HepG2 (cell line): ENCODE measurements around the gene HACE1. TPM values are rescaled to one million over a fixed set of nuclear protein-coding genes. Genes with fewer than 3 reads are reported as not detected.

Experiments
- ATAC-seq: fragments of 200-7000 bp; cut with Tn5 transposase; 3 replicates; pipeline ENCODE4 v1.9.1; 2020; ENCODE audit warnings: mild to moderate bottlenecking, moderate library complexity
- BruUV-seq: library from RNA; stranded (reverse); fragments of 400-500 nt; replicated peaks from 2 replicates; lab custom pipeline; 2021; lab: Mats Ljungman, UMichigan
- CTCF ChIA-PET: fragments of 300-600 bp; formaldehyde crosslinking; extraction: SDS; loops from one replicate; lab custom pipeline; 2021; ENCODE audit warnings: low total read pairs, inconsistent platforms, low intra/inter-chr PET ratio; lab: Yijun Ruan, JAX
- POLR2A ChIA-PET: fragments of 350-600 bp; sonication (Branson Sonifier 250); formaldehyde crosslinking; loops from one replicate; lab custom pipeline; 2020; ENCODE audit warnings: antibody characterized with exemption, inconsistent platforms; lab: Yijun Ruan, JAX
- DNase-seq: peaks from one replicate; pipeline ENCODE4 v3.0.0-alpha.2; 2015; ENCODE audit warnings: low spot score
- FAIRE-seq: peaks from 3 replicates; lab custom pipeline; 2011; peaks lifted over from hg19 to GRCh38; lab: Jason Lieb, UNC
- H2AFZ ChIP-seq: one replicate; pipeline ENCODE4 v1.6.1; 2011; ENCODE audit warnings: low read length, inconsistent platforms
- H3K27ac ChIP-seq: fragments of 300-600 bp; 3 replicates; pipeline ENCODE4 v1.8.0; 2011; ENCODE audit warnings: mixed run types, mild to moderate bottlenecking, mixed read lengths, low read length, inconsistent platforms; ENCODE audit not compliant: insufficient read depth; ENCODE audit errors: extremely low read length
- H3K27me3 ChIP-seq, 2 experiments: fragments of 200-600 bp in 1 of 2; 2 replicates in 1 of 2; 3 replicates in 1 of 2; pipeline versions ENCODE4 v1.6.0 to v1.8.0; 2011; ENCODE audit warnings: low read length in 2 of 2, mild to moderate bottlenecking in 2 of 2, moderate library complexity in 2 of 2, inconsistent platforms in 1 of 2; ENCODE audit not compliant: insufficient read depth in 2 of 2, control insufficient read depth in 1 of 2
- H3K36me3 ChIP-seq, 2 experiments: fragments of 200-600 bp in 1 of 2; replicated peaks in 1 of 2; 2 replicates in 1 of 2; 3 replicates in 1 of 2; pipeline versions ENCODE4 v1.5.1 to v1.8.0; 2011; ENCODE audit warnings: low read length in 2 of 2, inconsistent platforms in 1 of 2; ENCODE audit not compliant: insufficient read depth in 2 of 2, control insufficient read depth in 1 of 2
- H3K4me1 ChIP-seq: 2 replicates; pipeline ENCODE4 v1.5.1; 2012; ENCODE audit warnings: low read length, inconsistent platforms; ENCODE audit not compliant: insufficient read depth
- H3K4me2 ChIP-seq: 2 replicates; pipeline ENCODE4 v1.6.0; 2011; ENCODE audit warnings: low read depth, low read length, inconsistent platforms
- H3K4me3 ChIP-seq, 3 experiments: fragments of 200-600 bp in 1 of 3; sonication (generic), shearing (Covaris generic) in 1 of 3; replicated peaks in 1 of 3; 2 replicates each; pipeline ENCODE4 v1.5.1; 2011 to 2016; ENCODE audit warnings: low read length in 3 of 3, inconsistent platforms in 2 of 3, low read depth in 2 of 3, mild to moderate bottlenecking in 2 of 3, control low read depth in 1 of 3, mixed read lengths in 1 of 3; ENCODE audit not compliant: insufficient read depth in 1 of 3
- H3K79me2 ChIP-seq: one replicate; pipeline ENCODE4 v1.6.1; 2011; ENCODE audit warnings: low read length, inconsistent platforms; ENCODE audit not compliant: insufficient read depth
- H3K9ac ChIP-seq: 2 replicates; pipeline ENCODE4 v1.6.0; 2011; ENCODE audit warnings: mild to moderate bottlenecking, low read depth, low read length, inconsistent platforms; ENCODE audit not compliant: insufficient read depth
- H3K9me3 ChIP-seq: 2 replicates; pipeline ENCODE4 v1.5.1; 2012; ENCODE audit warnings: mild to moderate bottlenecking, low read length
- H4K20me1 ChIP-seq: 2 replicates; pipeline ENCODE4 v1.6.0; 2011; ENCODE audit warnings: inconsistent platforms, mild to moderate bottlenecking, low read length, moderate library complexity; ENCODE audit not compliant: insufficient read depth
- CAMTA2 ChIP-seq: sonication (generic); formaldehyde crosslinking; IDR thresholded peaks from 2 replicates; pipeline ENCODE4 v1.4.0; 2020; ENCODE audit warnings: mild to moderate bottlenecking, missing genetic modification reagents, borderline replicate concordance
- GFI1 ChIP-seq: sonication (generic); formaldehyde crosslinking; IDR thresholded peaks from 2 replicates; pipeline ENCODE4 v1.5.0; 2020; ENCODE audit warnings: missing genetic modification reagents, mild to moderate bottlenecking, borderline replicate concordance
- HIC2 ChIP-seq: sonication (generic); formaldehyde crosslinking; IDR thresholded peaks from 2 replicates; pipeline ENCODE4 v1.9.0; 2022; ENCODE audit warnings: low read depth, missing genetic modification reagents
- HIVEP1 ChIP-seq: sonication (generic); formaldehyde crosslinking; IDR thresholded peaks from 2 replicates; pipeline ENCODE4 v1.4.0; 2020; ENCODE audit warnings: mild to moderate bottlenecking, missing genetic modification reagents
- HOXA5 ChIP-seq: sonication (generic); formaldehyde crosslinking; IDR thresholded peaks from 2 replicates; pipeline ENCODE4 v1.4.0; 2020; ENCODE audit warnings: missing genetic modification reagents
- NONO ChIP-seq, 2 experiments: fragments of 450-650 bp in 1 of 2; sonication (generic) in 1 of 2; formaldehyde crosslinking in 1 of 2; IDR thresholded peaks in 1 of 2; conservative IDR thresholded peaks in 1 of 2; 2 replicates each; pipeline versions ENCODE4 v1.6.1 to v1.8.0; 2017 to 2022; ENCODE audit warnings: mild to moderate bottlenecking in 1 of 2, missing genetic modification reagents in 1 of 2, moderate library complexity in 1 of 2
- RARG ChIP-seq: sonication (generic); formaldehyde crosslinking; IDR thresholded peaks from 2 replicates; pipeline ENCODE4 v1.4.0; 2020; ENCODE audit warnings: low read depth, mild to moderate bottlenecking, missing genetic modification reagents
- YEATS2 ChIP-seq: sonication (generic); formaldehyde crosslinking; IDR thresholded peaks from 2 replicates; pipeline ENCODE4 v1.4.0; 2020; ENCODE audit warnings: missing genetic modification reagents, borderline replicate concordance
- ZBTB1 ChIP-seq: sonication (generic); formaldehyde crosslinking; IDR thresholded peaks from 2 replicates; pipeline ENCODE4 v1.4.0; 2020; ENCODE audit warnings: missing genetic modification reagents, borderline replicate concordance
- ZBTB37 ChIP-seq: sonication (generic); formaldehyde crosslinking; IDR thresholded peaks from 2 replicates; pipeline ENCODE4 v1.4.0; 2020; ENCODE audit warnings: mild to moderate bottlenecking, missing genetic modification reagents
- ZNF143 ChIP-seq: sonication (generic); formaldehyde crosslinking; IDR thresholded peaks from 2 replicates; pipeline ENCODE4 v1.4.0; 2020; ENCODE audit warnings: missing genetic modification reagents
- ZNF205 ChIP-seq: IDR thresholded peaks from 2 replicates; pipeline ENCODE4 v1.6.1; 2018; ENCODE audit warnings: missing biosample characterization, missing genetic modification reagents
- ZNF33B ChIP-seq: sonication (generic); formaldehyde crosslinking; IDR thresholded peaks from 2 replicates; pipeline ENCODE4 v1.5.1; 2020; ENCODE audit warnings: mild to moderate bottlenecking, missing genetic modification reagents
- ZNF670 ChIP-seq: sonication (generic); formaldehyde crosslinking; IDR thresholded peaks from 2 replicates; pipeline ENCODE4 v1.8.0; 2022; ENCODE audit warnings: mild to moderate bottlenecking, missing genetic modification reagents, borderline replicate concordance
- ZNF775 ChIP-seq: sonication (generic); formaldehyde crosslinking; IDR thresholded peaks from 2 replicates; pipeline ENCODE4 v1.4.0; 2020; ENCODE audit warnings: missing genetic modification reagents, mild to moderate bottlenecking, moderate library complexity, borderline replicate concordance
- ZNF792 ChIP-seq: IDR thresholded peaks from 2 replicates; pipeline ENCODE4 v1.6.1; 2016
- WGBS: methylation state at CpG from one replicate; pipeline ENCODE4 v1.1.6; 2017; ENCODE audit warnings: low lambda C conversion rate; 5-methylcytosine and 5-hydroxymethylcytosine counted together
- in situ Hi-C: cut with HindIII; loops from 2 replicates; pipeline ENCODE4 v1.10.0; 2017; ENCODE audit warnings: low pct_unique_long_range_greater_than_20kb; ENCODE audit not compliant: extremely low pct_ligation_motif_present
- intact Hi-C: fragments of 100-400 bp; cut with micrococcal nuclease; formaldehyde crosslinking; loops from one replicate; pipeline ENCODE4 v1.10.0; 2022; ENCODE audit not compliant: unreplicated experiment
- polyA plus RNA-seq, 8 experiments: library from polyadenylated mRNA; depleted of rRNA in 3 of 8; stranded (reverse) in 7 of 8; unstranded in 1 of 8; fragments of >200 nt; fragmentation: Illumina TruSeq in 4 of 8; extraction: Trizol in 4 of 8; gene quantifications; 2 replicates each; pipeline versions ENCODE4 v1.2.1 to v1.2.3, GENCODE V29; 2011 to 2016; ENCODE audit warnings: low read depth in 4 of 8, missing spikeins in 1 of 8, mixed read lengths in 1 of 8; ENCODE audit not compliant: insufficient read depth in 1 of 8
- total RNA-seq, 5 experiments: library from RNA; depleted of rRNA; stranded (reverse); fragments of >200 nt; fragmentation: Illumina TruSeq; extraction: Trizol; gene quantifications; 2 replicates each; pipeline ENCODE4 v1.2.3, GENCODE V29; 2016; ENCODE audit warnings: low read depth in 1 of 5
- TF ChIP-seq, protein P1 (sequence below), 2 experiments: sonication (generic) in 1 of 2; formaldehyde crosslinking in 1 of 2; IDR thresholded peaks; 2 replicates each; pipeline versions ENCODE4 v1.4.0 to v1.6.1; 2018 to 2020; ENCODE audit warnings: missing genetic modification reagents in 2 of 2, borderline replicate concordance in 1 of 2, low read depth in 1 of 2, mild to moderate bottlenecking in 1 of 2, missing biosample characterization in 1 of 2

The HACE1 gene
- total and polyA plus RNA-seq, 2 of the 13 experiments (the other 11 are each of a cell fraction or from before 2014, with no cell fraction given) = 8.9 to 11.4 TPM

DNA sequence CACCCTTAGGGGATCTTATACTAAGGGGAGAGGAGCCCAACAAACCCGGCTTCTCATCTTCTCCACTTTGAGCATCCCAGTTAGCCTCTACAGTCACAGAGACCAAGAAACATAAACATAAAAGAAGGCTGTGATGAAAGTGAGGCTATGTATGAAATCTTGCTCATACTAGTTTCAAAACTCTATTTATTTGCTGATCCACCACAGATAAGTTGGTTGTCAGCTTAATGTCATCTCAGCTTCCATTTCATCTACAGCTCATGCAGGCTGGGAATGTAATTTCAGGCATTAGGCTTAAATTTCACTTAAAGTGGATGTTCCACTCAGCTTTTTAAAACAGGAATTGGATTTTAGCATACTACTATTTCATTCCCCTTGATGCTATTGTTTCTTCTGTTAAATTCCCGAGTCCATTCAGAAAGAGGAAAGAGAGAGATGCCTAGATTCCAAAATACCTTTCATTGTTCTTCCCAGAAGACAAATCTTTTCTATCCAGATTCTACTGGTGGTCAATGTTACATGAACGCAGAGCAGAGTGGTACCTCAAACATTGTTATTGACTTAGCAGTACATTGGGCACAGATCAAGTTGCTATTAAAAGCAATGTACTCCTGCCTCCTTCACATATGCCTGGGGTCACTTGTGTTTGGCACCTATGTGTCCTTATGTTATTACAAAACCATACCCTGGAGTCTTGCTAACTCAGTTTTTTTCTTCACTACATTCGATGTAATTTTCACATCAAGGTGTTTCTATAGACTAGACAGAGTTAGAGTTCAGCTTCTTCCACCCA lies 149.0 kb downstream of the HACE1 start:
- Histone ChIP-seq H3K9ac (no peak overlapping the region), H2AFZ (no peak overlapping the region), H3K4me2 (no peak overlapping the region), H3K79me2 (no peaks in the 10 kb centered on the region), H3K4me3 (no peak overlapping the region), H3K27me3 (no peaks in the 10 kb centered on the region), H3K9me3 (no peaks in the 10 kb centered on the region), H3K4me1 (peaks cover 12% of the 10 kb centered on the region), H3K36me3 (no peaks in the 10 kb centered on the region), H3K27ac (no peak overlapping the region), H4K20me1 (no peaks in the 10 kb centered on the region)
- BruUV-seq = no TSS peak
- no peak for DNase-seq
- ChIA-PET POLR2A (no interaction called here), CTCF (no interaction called here)
- no peak for TF ChIP-seq GFI1 (CRISPR knock-in tag)
- no peak for TF ChIP-seq ZNF670 (CRISPR knock-in tag)
- TF ChIP-seq NONO (IDR thresholded peaks at IDR 0.05) = no peak
- TF ChIP-seq NONO (CRISPR knock-in tag; conservative IDR thresholded peaks at IDR 0.05) = no peak
- TF ChIP-seq HOXA5 (CRISPR knock-in tag) = no peak
- TF ChIP-seq CAMTA2 (CRISPR knock-in tag) = no peak
- TF ChIP-seq ZNF792 (CRISPR knock-in tag) = no peak
- TF ChIP-seq YEATS2 (CRISPR knock-in tag) = no peak
- TF ChIP-seq ZBTB37 (CRISPR knock-in tag) = no peak
- TF ChIP-seq ZNF33B = no peak
- TF ChIP-seq HIVEP1 (CRISPR knock-in tag) = no peak
- TF ChIP-seq RARG (CRISPR knock-in tag) = no peak
- no peak for TF ChIP-seq ZNF143 (CRISPR knock-in tag)
- TF ChIP-seq HIC2 (CRISPR knock-in tag) = no peak
- no peak for TF ChIP-seq ZBTB1 (CRISPR knock-in tag)
- no peak for TF ChIP-seq ZNF205 (CRISPR knock-in tag)
- TF ChIP-seq, protein P1, sequence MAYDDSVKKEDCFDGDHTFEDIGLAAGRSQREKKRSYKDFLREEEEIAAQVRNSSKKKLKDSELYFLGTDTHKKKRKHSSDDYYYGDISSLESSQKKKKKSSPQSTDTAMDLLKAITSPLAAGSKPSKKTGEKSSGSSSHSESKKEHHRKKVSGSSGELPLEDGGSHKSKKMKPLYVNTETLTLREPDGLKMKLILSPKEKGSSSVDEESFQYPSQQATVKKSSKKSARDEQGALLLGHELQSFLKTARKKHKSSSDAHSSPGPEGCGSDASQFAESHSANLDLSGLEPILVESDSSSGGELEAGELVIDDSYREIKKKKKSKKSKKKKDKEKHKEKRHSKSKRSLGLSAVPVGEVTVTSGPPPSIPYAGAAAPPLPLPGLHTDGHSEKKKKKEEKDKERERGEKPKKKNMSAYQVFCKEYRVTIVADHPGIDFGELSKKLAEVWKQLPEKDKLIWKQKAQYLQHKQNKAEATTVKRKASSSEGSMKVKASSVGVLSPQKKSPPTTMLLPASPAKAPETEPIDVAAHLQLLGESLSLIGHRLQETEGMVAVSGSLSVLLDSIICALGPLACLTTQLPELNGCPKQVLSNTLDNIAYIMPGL (CRISPR knock-in tag; IDR thresholded peaks at IDR 0.05; ENCODE audit: borderline replicate concordance in 1 of 2, low read depth in 1 of 2) = no peak
- TF ChIP-seq ZNF775 (CRISPR knock-in tag) = no peak
- WGBS = 12% methylated on average over 4 of the region's 4 CpGs
- intact Hi-C loops = no loop called here
- in situ Hi-C loops = no loop called here
- FAIRE-seq = no peak
- peak; percentile 47 for ATAC-seq
